ENCODE results near the gene C1orf105.

Gene C1orf105

DNA sequence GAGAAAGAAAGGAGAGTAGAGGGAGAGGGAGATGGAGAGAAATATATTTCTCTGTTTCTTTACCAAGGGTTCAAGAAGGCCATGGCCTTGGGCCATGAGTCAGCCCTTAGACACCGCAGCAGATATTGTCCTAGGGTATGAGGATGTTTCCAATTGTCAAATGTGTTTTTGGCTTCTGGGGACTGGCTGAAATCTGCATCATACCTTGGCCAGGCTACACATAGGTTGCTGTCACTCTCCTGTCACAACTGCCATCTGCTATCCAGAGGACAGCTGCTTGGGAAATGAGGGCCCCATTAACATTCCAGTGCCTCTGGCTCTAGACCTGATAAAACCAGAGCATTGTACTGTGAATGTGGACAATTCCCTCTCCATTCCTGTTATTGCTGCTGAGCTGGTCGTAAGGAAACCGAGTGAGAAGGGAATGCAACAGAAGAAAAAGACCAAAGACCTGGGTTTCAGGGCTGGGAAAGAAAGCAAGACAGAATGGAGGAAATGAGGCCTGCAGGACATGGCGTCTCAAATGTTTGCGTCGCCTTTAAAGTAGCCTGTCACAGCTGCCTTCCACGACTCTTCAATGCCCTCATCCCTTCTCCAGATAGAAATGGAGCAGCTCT, 32.2 kb downstream of the C1orf105 start:
- ChIA-PET CTCF (interaction anchor here (0.6 to 5.2 kb wide), 6 partner anchors 8 to 449 kb away, joined by 3 to 62 read pairs (median 8); partner anchors contain the start of gene PIGC), POLR2A (no interaction called here)
- H3K4me3 ChIP-seq (ENCODE audit: low read depth, low read length) = no peak overlapping the region
- DNase-seq (ENCODE audit: low read depth, low spot score) = no peak
- TF ChIP-seq, protein P1, sequence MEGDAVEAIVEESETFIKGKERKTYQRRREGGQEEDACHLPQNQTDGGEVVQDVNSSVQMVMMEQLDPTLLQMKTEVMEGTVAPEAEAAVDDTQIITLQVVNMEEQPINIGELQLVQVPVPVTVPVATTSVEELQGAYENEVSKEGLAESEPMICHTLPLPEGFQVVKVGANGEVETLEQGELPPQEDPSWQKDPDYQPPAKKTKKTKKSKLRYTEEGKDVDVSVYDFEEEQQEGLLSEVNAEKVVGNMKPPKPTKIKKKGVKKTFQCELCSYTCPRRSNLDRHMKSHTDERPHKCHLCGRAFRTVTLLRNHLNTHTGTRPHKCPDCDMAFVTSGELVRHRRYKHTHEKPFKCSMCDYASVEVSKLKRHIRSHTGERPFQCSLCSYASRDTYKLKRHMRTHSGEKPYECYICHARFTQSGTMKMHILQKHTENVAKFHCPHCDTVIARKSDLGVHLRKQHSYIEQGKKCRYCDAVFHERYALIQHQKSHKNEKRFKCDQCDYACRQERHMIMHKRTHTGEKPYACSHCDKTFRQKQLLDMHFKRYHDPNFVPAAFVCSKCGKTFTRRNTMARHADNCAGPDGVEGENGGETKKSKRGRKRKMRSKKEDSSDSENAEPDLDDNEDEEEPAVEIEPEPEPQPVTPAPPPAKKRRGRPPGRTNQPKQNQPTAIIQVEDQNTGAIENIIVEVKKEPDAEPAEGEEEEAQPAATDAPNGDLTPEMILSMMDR (IDR thresholded peaks at IDR 0.05; ENCODE audit: insufficient read depth, low read length, missing control alignments) = no peak

DNA sequence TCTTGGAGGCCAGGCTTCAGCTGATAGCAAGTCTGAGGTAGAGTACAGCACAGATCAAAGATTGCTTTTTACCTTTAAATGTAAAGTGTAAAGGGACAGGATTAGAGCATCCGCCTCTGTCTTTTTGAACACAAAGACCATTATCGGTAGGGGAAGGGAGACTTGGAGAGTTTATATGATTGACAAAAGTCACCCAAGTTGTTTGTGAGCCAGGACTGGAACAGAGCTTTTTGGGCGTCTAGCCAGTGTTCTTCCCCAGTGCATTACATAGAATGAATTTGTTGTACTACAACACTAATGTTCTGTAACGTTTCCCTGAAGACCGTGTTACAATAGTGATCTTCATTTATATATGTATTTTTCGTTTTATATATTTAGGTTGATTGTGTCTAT, 32.7 kb downstream of the C1orf105 start:
- POLR2A ChIA-PET = no interaction called here
- no peak overlapping the region for H3K4me3 ChIP-seq (ENCODE audit: low read depth, low read length)
- DNase-seq (ENCODE audit: low read depth, low spot score) = no peak
- CTCF ChIA-PET = interaction anchor here (0.6 to 3.9 kb wide), 4 partner anchors 9 to 291 kb away, joined by 3 to 22 read pairs (median 8); partner anchors contain the start of gene PIGC
- TF ChIP-seq, protein P1 (IDR thresholded peaks at IDR 0.05; ENCODE audit: insufficient read depth, low read length, missing control alignments) = no peak

DNA sequence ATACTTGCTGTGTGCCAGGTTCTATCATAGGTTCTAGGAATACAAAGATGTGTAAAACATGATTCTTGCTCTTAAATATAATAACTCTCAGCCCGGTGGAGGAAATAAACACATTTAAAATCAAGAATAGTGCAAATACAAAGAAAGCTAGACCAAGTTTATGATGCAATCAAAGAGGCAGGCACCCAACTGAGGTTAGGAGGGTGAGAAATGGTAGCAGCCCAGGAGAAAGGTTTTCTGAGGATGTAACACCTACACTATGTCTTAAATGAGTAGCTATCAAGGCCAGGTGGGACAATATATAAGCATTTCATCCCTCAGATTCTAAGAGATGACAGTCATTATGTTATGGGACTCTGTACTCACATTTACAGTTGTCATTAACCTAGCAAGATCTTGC, 33.1 kb downstream of the C1orf105 start:
- no peak for DNase-seq (ENCODE audit: low read depth, low spot score)
- TF ChIP-seq, protein P1 (IDR thresholded peaks at IDR 0.05; ENCODE audit: insufficient read depth, low read length, missing control alignments) = no peak
- H3K4me3 ChIP-seq (ENCODE audit: low read depth, low read length) = no peak overlapping the region
- ChIA-PET CTCF (interaction anchor here (1.0 to 3.9 kb wide), 4 partner anchors 9 to 451 kb away, joined by 3 to 22 read pairs (median 10); partner anchors contain the start of gene PIGC), POLR2A (no interaction called here)

DNA sequence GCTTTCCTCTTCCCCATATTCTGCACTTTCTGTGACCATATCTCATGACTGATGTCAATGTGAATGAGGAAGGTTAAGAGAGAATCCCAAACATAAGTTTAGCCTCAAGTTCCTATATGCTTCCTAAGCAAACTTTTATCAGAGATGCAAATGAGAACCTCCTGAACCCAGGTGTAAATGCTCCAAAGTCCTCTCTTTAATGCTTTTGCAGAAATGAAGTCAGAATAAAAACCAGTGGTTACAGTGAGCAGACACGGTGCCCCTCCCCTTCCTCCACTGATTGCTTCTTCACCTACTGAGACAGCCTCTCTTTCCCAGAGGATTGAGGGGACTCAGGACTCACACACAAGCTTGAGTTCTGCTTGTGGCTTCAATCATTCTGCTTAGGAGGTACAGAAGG, 35.0 kb downstream of the C1orf105 start:
- ChIA-PET CTCF (interaction anchor here (1.1 to 1.7 kb wide), 2 partner anchors 11 to 264 kb away, joined by 4 to 5 read pairs; no protein-coding TSS in a partner anchor), POLR2A (no interaction called here)
- TF ChIP-seq, protein P1 (IDR thresholded peaks at IDR 0.05; ENCODE audit: insufficient read depth, low read length, missing control alignments) = no peak
- no peak for DNase-seq (ENCODE audit: low read depth, low spot score)
- H3K4me3 ChIP-seq (ENCODE audit: low read depth, low read length) = no peak overlapping the region

DNA sequence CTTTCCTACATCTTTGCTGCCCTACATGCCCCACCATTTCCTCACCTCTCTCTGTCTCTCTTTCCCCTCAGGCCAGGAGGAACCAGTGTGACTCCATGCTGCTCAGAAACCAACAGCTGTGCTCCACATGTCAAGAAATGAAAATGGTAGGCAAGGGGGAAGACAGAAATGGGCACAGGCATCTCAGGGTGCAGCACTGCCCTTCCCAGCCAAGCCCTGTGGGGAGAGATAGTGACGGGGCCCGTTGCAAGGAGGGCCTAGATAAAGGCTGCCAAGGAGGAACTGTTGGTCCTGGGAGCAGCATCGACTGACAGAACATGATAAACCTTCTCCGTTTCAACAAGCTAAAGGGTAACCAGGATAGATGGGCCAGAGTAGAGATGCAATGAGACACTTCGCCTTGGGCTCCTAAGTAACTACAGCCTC, 35.9 kb downstream of the C1orf105 start:
- DNase-seq (ENCODE audit: low read depth, low spot score) = no peak
- ChIA-PET CTCF (interaction anchor here (1.0 to 2.8 kb wide), 3 partner anchors 13 to 454 kb away, joined by 3 to 19 read pairs (median 4); partner anchors contain the start of gene PIGC), POLR2A (no interaction called here)
- no peak overlapping the region for H3K4me3 ChIP-seq (ENCODE audit: low read depth, low read length)
- TF ChIP-seq, protein P1 (IDR thresholded peaks at IDR 0.05; ENCODE audit: insufficient read depth, low read length, missing control alignments) = no peak

DNA sequence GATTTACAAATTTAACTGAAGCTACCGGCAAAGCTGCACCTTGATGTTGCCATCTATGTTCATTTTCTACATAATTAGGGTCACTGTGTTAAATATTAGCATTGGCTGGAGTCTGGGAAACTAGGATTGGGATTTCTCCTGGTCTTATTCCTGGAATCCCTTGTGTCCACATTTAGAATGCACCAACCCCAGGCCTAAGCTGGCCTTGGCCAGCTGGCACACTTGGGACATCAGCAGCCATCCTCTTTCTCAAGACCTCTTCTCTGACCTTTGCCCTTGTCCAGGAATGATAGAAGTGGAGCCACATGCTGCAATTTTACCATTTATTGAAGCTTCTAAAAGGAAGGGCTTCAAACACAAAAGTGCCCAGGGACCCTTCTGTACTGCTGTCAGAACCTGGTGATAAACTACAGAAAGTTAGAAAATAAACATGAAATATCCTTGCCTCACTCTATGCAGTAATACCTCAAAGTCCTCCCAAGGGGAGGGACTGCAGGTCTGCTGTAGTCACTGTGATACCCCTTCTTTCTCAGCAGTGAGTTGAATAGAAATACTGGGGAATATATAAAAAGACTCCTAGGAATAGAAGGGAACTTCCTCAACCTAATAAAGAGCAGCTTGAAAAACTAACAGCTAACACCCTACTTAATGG, 37.1 kb downstream of the C1orf105 start:
- POLR2A ChIA-PET = no interaction called here
- CTCF ChIA-PET = interaction anchor here (1.0 to 2.8 kb wide), 3 partner anchors 9 to 262 kb away, joined by 3 to 19 read pairs (median 4); partner anchors contain the start of gene PIGC
- TF ChIP-seq, protein P1 (IDR thresholded peaks at IDR 0.05; ENCODE audit: insufficient read depth, low read length, missing control alignments) = no peak
- H3K4me3 ChIP-seq (ENCODE audit: low read depth, low read length) = no peak overlapping the region
- DNase-seq (ENCODE audit: low read depth, low spot score) = no peak

All from AG04449 (cell line).